Measurements from ENCODE around the gene NTM. TPM values are rescaled to one million over a fixed set of nuclear protein-coding genes. Genes with fewer than 3 reads are reported as not detected.

Gene NTM
- total and polyA plus RNA-seq, 12 donors: 0.43 to 3.0 (median 1.3) TPM

GRCh38 chr11:132100583-132100982 is 730.2 kb downstream of the NTM start:
- ATAC-seq (no peak), DNase-seq (no peak)
- intact Hi-C loops (cut with DNase I): no loop called here
- H3K9me3 ChIP-seq: no peaks in the 10 kb centered on the region
- H3K4me1 ChIP-seq: no peaks in the 10 kb centered on the region
- H3K4me3 ChIP-seq: no peak overlapping the region
- no peaks in the 10 kb centered on the region for H3K36me3 ChIP-seq
- peaks cover 0 to 4% (median 0%) of the 10 kb centered on the region in 7 donors for H3K27me3 ChIP-seq
- H3K27ac ChIP-seq: no peak overlapping the region
- TF ChIP-seq, protein P1, sequence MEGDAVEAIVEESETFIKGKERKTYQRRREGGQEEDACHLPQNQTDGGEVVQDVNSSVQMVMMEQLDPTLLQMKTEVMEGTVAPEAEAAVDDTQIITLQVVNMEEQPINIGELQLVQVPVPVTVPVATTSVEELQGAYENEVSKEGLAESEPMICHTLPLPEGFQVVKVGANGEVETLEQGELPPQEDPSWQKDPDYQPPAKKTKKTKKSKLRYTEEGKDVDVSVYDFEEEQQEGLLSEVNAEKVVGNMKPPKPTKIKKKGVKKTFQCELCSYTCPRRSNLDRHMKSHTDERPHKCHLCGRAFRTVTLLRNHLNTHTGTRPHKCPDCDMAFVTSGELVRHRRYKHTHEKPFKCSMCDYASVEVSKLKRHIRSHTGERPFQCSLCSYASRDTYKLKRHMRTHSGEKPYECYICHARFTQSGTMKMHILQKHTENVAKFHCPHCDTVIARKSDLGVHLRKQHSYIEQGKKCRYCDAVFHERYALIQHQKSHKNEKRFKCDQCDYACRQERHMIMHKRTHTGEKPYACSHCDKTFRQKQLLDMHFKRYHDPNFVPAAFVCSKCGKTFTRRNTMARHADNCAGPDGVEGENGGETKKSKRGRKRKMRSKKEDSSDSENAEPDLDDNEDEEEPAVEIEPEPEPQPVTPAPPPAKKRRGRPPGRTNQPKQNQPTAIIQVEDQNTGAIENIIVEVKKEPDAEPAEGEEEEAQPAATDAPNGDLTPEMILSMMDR (IDR thresholded peaks at IDR 0.05): no peak
- 71 to 77% methylated on average over 5 of the region's 5 CpGs for WGBS, 2 donors

DNA sequence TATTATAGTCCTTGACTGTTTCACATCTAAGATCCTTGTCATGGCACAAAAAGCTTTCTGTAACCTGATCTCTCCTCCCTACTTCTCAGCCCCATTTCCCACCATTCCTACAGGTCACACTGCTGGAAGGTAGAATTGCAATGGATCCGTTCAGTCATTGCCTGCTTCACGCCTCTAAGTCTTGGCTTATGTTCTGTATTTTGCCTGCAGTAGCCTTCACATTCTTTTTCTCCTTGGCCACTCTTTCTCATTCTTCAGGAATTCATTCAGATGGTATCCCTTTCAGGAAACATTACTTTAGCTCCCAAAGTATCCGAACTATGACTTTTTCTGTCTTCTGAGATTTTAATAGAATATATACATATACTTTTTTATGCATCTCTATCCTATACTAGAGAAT is 731.5 kb downstream of the NTM start:
- Histone ChIP-seq H3K27me3 (peaks cover 0 to 9% (median 0%) of the 10 kb centered on the region in 7 donors), H3K36me3 (no peaks in the 10 kb centered on the region), H3K9me3 (no peaks in the 10 kb centered on the region), H3K4me3 (no peak overlapping the region), H3K27ac (no peak overlapping the region), H3K4me1 (no peaks in the 10 kb centered on the region)
- 73 to 77% methylated on average over 3 of the region's 3 CpGs for WGBS, 2 donors
- DNase-seq (no peak), ATAC-seq (no peak)
- TF ChIP-seq, protein P1 (IDR thresholded peaks at IDR 0.05): no peak
- intact Hi-C loops (cut with DNase I): no loop called here

DNA sequence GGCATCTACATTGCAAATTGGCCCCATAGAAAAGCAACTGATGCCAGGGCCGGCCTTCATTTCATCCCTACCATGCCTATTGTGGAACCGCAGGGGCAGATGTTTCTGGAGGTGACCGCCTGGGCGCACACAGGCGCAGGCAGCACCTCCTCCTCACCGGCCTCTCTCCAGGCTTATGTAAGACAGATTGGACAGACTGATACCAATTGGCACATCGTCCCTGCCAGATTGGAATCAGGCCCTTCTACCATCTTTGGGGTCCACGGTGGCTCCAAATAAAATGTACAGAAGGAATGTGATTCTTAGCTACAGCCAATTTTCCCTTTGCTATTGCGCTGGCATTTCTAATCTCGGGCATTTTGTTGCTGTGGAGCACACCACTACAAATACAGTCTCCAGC is 732.6 kb downstream of the NTM start:
- no peak for ATAC-seq
- H3K4me1 ChIP-seq: no peaks in the 10 kb centered on the region
- TF ChIP-seq, protein P1 (IDR thresholded peaks at IDR 0.05): no peak
- no peak overlapping the region for H3K27ac ChIP-seq
- H3K4me3 ChIP-seq: no peak overlapping the region
- no peaks in the 10 kb centered on the region for H3K9me3 ChIP-seq
- whole genome bisulfite sequencing, 2 donors: 82 to 85% methylated on average over 10 of the region's 10 CpGs
- intact Hi-C loops (cut with DNase I): no loop called here
- peaks cover 0 to 11% (median 0%) of the 10 kb centered on the region in 7 donors for H3K27me3 ChIP-seq
- DNase-seq: no peak
- H3K36me3 ChIP-seq: no peaks in the 10 kb centered on the region

DNA sequence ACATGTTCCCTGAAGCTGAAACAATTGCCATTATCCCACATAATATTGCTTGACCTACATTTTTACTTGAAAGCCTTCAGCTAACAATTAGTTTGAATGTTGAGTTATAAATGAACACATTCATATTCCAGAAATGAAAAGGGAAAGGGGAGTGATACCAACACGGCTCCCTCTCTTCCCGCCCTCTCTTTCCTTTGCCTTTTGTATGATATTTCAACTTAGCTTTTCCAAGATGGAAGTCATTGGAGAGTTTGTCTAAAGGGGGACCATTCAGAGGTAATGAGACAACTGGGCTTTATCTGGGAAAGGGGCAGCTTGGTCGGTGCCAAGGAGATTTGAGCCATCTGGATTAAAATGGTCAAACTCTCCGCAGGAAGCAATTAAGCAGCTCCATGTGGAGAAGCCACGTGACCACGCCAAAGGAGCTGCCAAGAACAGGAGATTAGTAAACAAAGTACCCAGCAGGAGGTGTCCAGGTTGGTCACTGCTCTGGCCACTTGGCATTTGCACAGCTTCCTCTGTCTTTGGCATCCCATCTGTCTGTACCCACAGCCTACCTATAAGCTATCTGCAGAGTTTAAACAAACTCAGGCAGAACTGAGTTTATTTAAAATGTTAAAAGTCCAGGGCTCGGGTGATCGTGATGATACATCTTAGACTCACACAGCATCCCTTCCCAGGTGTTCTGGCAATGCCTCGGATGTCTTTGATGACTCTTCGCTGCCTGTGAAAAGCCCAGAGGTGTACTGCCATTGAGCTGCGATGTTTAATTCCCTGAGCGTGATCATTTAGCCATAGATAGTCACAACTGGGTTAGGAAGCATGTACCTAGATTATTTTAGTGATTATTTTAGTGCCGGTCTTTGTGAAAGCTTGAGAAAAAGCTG is 735.9 kb downstream of the NTM start:
- TF ChIP-seq, protein P1 (IDR thresholded peaks at IDR 0.05): no peak
- intact Hi-C loops (cut with DNase I): no loop called here
- H3K9me3 ChIP-seq: no peaks in the 10 kb centered on the region

More for the DNA sequence above, 735.9 kb downstream of the NTM start:
- Histone ChIP-seq H3K27me3 (peaks cover 0 to 7% (median 0%) of the 10 kb centered on the region in 7 donors), H3K4me1 (peaks cover 0 to 3% (median 0%) of the 10 kb centered on the region in 9 donors), H3K36me3 (no peaks in the 10 kb centered on the region), H3K27ac (no peak overlapping the region), H3K4me3 (no peak overlapping the region)
- ATAC-seq (no peak), DNase-seq (no peak)
- WGBS, 2 donors: 75 to 77% methylated on average over 13 of the region's 13 CpGs
